NCI-H1092 treated with DMSO at 0.1 percent for 48 hours (cell line): ENCODE results near the gene RAI14.
"Not testable (repeated sequence)": the region's sequence is repeated elsewhere in the genome, so short reads cannot be mapped to it uniquely, and the experiment has no call there.

Experiments used
- DNase-seq: peaks from one replicate; lab custom pipeline; 2025; lab: John Stamatoyannopoulos, UW

RAI14 gene

GRCh38 chr5:34731435-34732232 is 75.5 kb downstream of the RAI14 start:
- no peak for DNase-seq

- DNase-seq = no peak
These were observed 78.2 kb downstream of the RAI14 start for GRCh38 chr5:34734326-34734725.

- DNase-seq = no peak
These were observed 79.6 kb downstream of the RAI14 start for GRCh38 chr5:34735491-34736426.

GRCh38 chr5:34736445-34737115 is 80.5 kb downstream of the RAI14 start:
- DNase-seq = no peak

- DNase-seq = no peak
These were observed 81.6 kb downstream of the RAI14 start for GRCh38 chr5:34737731-34738130.

- no peak for DNase-seq
These were observed 82.3 kb downstream of the RAI14 start for GRCh38 chr5:34738381-34738780.

GRCh38 chr5:34740389-34740806 is 84.3 kb downstream of the RAI14 start:
- DNase-seq = no peak

- DNase-seq = no peak
These were observed 85.9 kb downstream of the RAI14 start for GRCh38 chr5:34742061-34742460.

- DNase-seq = no peak
These were observed 87.8 kb downstream of the RAI14 start for GRCh38 chr5:34743878-34744277.

- no peak for DNase-seq
These were observed 92.3 kb downstream of the RAI14 start for GRCh38 chr5:34748431-34748830.

GRCh38 chr5:34749431-34749873 is 93.3 kb downstream of the RAI14 start:
- DNase-seq = no peak

GRCh38 chr5:34750206-34750605 is 94.1 kb downstream of the RAI14 start:
- DNase-seq = no peak

- DNase-seq = no peak
These were observed 95.9 kb downstream of the RAI14 start for GRCh38 chr5:34751807-34752736.

GRCh38 chr5:34753236-34753635 is 97.1 kb downstream of the RAI14 start:
- DNase-seq = not testable (repeated sequence)

- DNase-seq = no peak
These were observed 99.8 kb downstream of the RAI14 start for GRCh38 chr5:34755926-34756325.

- DNase-seq = no peak
These were observed 100.9 kb downstream of the RAI14 start for GRCh38 chr5:34756781-34757624.

- no peak for DNase-seq
These were observed 102.4 kb downstream of the RAI14 start for GRCh38 chr5:34758514-34758913.

GRCh38 chr5:34759213-34759612 is 103.1 kb downstream of the RAI14 start:
- DNase-seq = not testable (repeated sequence)

- no peak for DNase-seq
These were observed 109.5 kb downstream of the RAI14 start for GRCh38 chr5:34765662-34766061.

- DNase-seq = no peak
These were observed 111.1 kb downstream of the RAI14 start for GRCh38 chr5:34767180-34767579.
